Measurements from ENCODE around the gene SERPINH1. TPM values are rescaled to one million over a fixed set of nuclear protein-coding genes. Genes with fewer than 3 reads are reported as not detected.

Gene SERPINH1
- total RNA-seq, 3 donors from 2014 or later (not counting 1 experiment from before 2014, with no cell fraction given), result 5.4 to 8.8 (median 7.2) TPM

GRCh38 chr11:75597636-75598035, 35.6 kb downstream of the SERPINH1 start:
- no peaks in the 10 kb centered on the region for H3K36me3 ChIP-seq (ENCODE audit: control insufficient read depth, insufficient read depth, low read length)
- Mint-ChIP-seq H3K27ac (no peak overlapping the region), H3K4me1 (peaks cover 6 to 14% of the 10 kb centered on the region in 2 donors), H3K27me3 (ENCODE audit: low read depth in 2 of 2) (peaks cover 4 to 18% of the 10 kb centered on the region in 2 donors), H3K9me3 (no peaks in the 10 kb centered on the region), H3K4me3 (no peak overlapping the region), H3K36me3 (no peaks in the 10 kb centered on the region)
- no peak for DNase-seq
- H3K27ac ChIP-seq (ENCODE audit: low read length), result no peak overlapping the region
- no peaks in the 10 kb centered on the region for H3K27me3 ChIP-seq (ENCODE audit: control insufficient read depth, insufficient read depth, low read length)
- no peak for TF ChIP-seq CTCF (IDR thresholded peaks at IDR 0.05)
- ATAC-seq, result no peak
- WGBS (ENCODE audit: insufficient coverage), result 75% methylated on average over 4 of the region's 4 CpGs
- H3K4me1 ChIP-seq (ENCODE audit: control insufficient read depth, insufficient read depth, low read length), result peaks cover 3% of the 10 kb centered on the region
- no peaks in the 10 kb centered on the region for H3K9me3 ChIP-seq (ENCODE audit: control insufficient read depth, insufficient read depth, low read length)
- no peak overlapping the region for H3K4me3 ChIP-seq (ENCODE audit: low read length)
- intact Hi-C loops (cut with micrococcal nuclease), result no loop called here

- intact Hi-C loops (cut with micrococcal nuclease), result no loop called here
- no peak overlapping the region for H3K4me3 ChIP-seq (ENCODE audit: low read length)
- H3K27ac ChIP-seq (ENCODE audit: low read length), result no peak overlapping the region
- Mint-ChIP-seq H3K36me3 (no peaks in the 10 kb centered on the region), H3K9me3 (no peaks in the 10 kb centered on the region), H3K4me1 (peaks cover 0 to 7% of the 10 kb centered on the region in 2 donors), H3K27me3 (ENCODE audit: low read depth in 2 of 2) (peaks cover 6 to 24% of the 10 kb centered on the region in 2 donors), H3K4me3 (no peak overlapping the region), H3K27ac (no peak overlapping the region)
- H3K4me1 ChIP-seq (ENCODE audit: control insufficient read depth, insufficient read depth, low read length), result no peaks in the 10 kb centered on the region
- ATAC-seq (no peak), DNase-seq (no peak)
- no peak for TF ChIP-seq CTCF (IDR thresholded peaks at IDR 0.05)
- H3K9me3 ChIP-seq (ENCODE audit: control insufficient read depth, insufficient read depth, low read length), result no peaks in the 10 kb centered on the region
- no peaks in the 10 kb centered on the region for H3K36me3 ChIP-seq (ENCODE audit: control insufficient read depth, insufficient read depth, low read length)
- H3K27me3 ChIP-seq (ENCODE audit: control insufficient read depth, insufficient read depth, low read length), result no peaks in the 10 kb centered on the region
Measured at GRCh38 chr11:75598264-75598663, 36.2 kb downstream of the SERPINH1 start.

GRCh38 chr11:75598900-75599299, 36.8 kb downstream of the SERPINH1 start:
- Mint-ChIP-seq H3K4me1 (peaks cover 0 to 5% of the 10 kb centered on the region in 2 donors), H3K9me3 (no peaks in the 10 kb centered on the region), H3K4me3 (no peak overlapping the region), H3K27ac (no peak overlapping the region), H3K36me3 (no peaks in the 10 kb centered on the region), H3K27me3 (ENCODE audit: low read depth in 2 of 2) (peaks cover 6 to 29% of the 10 kb centered on the region in 2 donors)
- no peak for TF ChIP-seq CTCF (IDR thresholded peaks at IDR 0.05)
- Histone ChIP-seq H3K27me3 (ENCODE audit: control insufficient read depth, insufficient read depth, low read length) (no peaks in the 10 kb centered on the region), H3K36me3 (ENCODE audit: control insufficient read depth, insufficient read depth, low read length) (no peaks in the 10 kb centered on the region), H3K4me1 (ENCODE audit: control insufficient read depth, insufficient read depth, low read length) (no peaks in the 10 kb centered on the region), H3K9me3 (ENCODE audit: control insufficient read depth, insufficient read depth, low read length) (no peaks in the 10 kb centered on the region), H3K4me3 (ENCODE audit: low read length) (no peak overlapping the region), H3K27ac (ENCODE audit: low read length) (no peak overlapping the region)
- no peak for DNase-seq
- WGBS (ENCODE audit: insufficient coverage), result 57% methylated on average over 7 of the region's 7 CpGs
- intact Hi-C loops (cut with micrococcal nuclease), result no loop called here
- ATAC-seq, result no peak

GRCh38 chr11:75600356-75600755, 38.3 kb downstream of the SERPINH1 start:
- Mint-ChIP-seq H3K27me3 (ENCODE audit: low read depth in 2 of 2) (peaks cover 11 to 44% of the 10 kb centered on the region in 2 donors), H3K4me3 (no peak overlapping the region), H3K4me1 (peaks cover 0 to 5% of the 10 kb centered on the region in 2 donors), H3K36me3 (no peaks in the 10 kb centered on the region), H3K27ac (no peak overlapping the region), H3K9me3 (no peaks in the 10 kb centered on the region)
- intact Hi-C loops (cut with micrococcal nuclease), result no loop called here
- DNase-seq, result no peak
- Histone ChIP-seq H3K9me3 (ENCODE audit: control insufficient read depth, insufficient read depth, low read length) (no peaks in the 10 kb centered on the region), H3K4me3 (ENCODE audit: low read length) (no peak overlapping the region), H3K36me3 (ENCODE audit: control insufficient read depth, insufficient read depth, low read length) (no peaks in the 10 kb centered on the region), H3K4me1 (ENCODE audit: control insufficient read depth, insufficient read depth, low read length) (no peaks in the 10 kb centered on the region), H3K27me3 (ENCODE audit: control insufficient read depth, insufficient read depth, low read length) (no peaks in the 10 kb centered on the region), H3K27ac (ENCODE audit: low read length) (no peak overlapping the region)
- no peak for ATAC-seq
- 96% methylated on average over 3 of the region's 3 CpGs for WGBS (ENCODE audit: insufficient coverage)
- no peak for TF ChIP-seq CTCF (IDR thresholded peaks at IDR 0.05)

Measured in natural killer cell (primary cell).